ENCODE measurements around the gene MINDY4.
"Not testable (repeated sequence)": the region's sequence is repeated elsewhere in the genome, so short reads cannot be mapped to it uniquely, and the experiment has no call there.

MINDY4 gene

GRCh38 chr7:30824821-30825720 lies 53.9 kb downstream of the MINDY4 start:
- no peak for DNase-seq (ENCODE audit: low read depth)
- no peak for TF ChIP-seq CTCF (conservative IDR thresholded peaks at IDR 0.05; ENCODE audit: low read depth, low read length)
- no peak overlapping the region for H3K4me3 ChIP-seq (ENCODE audit: low read length)

- no peak overlapping the region for H3K4me3 ChIP-seq (ENCODE audit: low read length)
- TF ChIP-seq CTCF (conservative IDR thresholded peaks at IDR 0.05; ENCODE audit: low read depth, low read length): no peak
- no peak for DNase-seq (ENCODE audit: low read depth)
Measured at GRCh38 chr7:30826181-30826580, 55.0 kb downstream of the MINDY4 start.

- no peak for TF ChIP-seq CTCF (conservative IDR thresholded peaks at IDR 0.05; ENCODE audit: low read depth, low read length)
- DNase-seq (ENCODE audit: low read depth): no peak
- H3K4me3 ChIP-seq (ENCODE audit: low read length): no peak overlapping the region
Measured at GRCh38 chr7:30828591-30828990, 57.4 kb downstream of the MINDY4 start.

- DNase-seq (ENCODE audit: low read depth): no peak
- TF ChIP-seq CTCF (conservative IDR thresholded peaks at IDR 0.05; ENCODE audit: low read depth, low read length): no peak
- H3K4me3 ChIP-seq (ENCODE audit: low read length): no peak overlapping the region
Measured at GRCh38 chr7:30829471-30829870, 58.3 kb downstream of the MINDY4 start.

GRCh38 chr7:30831227-30831626 lies 60.0 kb downstream of the MINDY4 start:
- DNase-seq (ENCODE audit: low read depth): no peak
- TF ChIP-seq CTCF (conservative IDR thresholded peaks at IDR 0.05; ENCODE audit: low read depth, low read length): no peak
- no peak overlapping the region for H3K4me3 ChIP-seq (ENCODE audit: low read length)

- no peak overlapping the region for H3K4me3 ChIP-seq (ENCODE audit: low read length)
- DNase-seq (ENCODE audit: low read depth): no peak
- no peak for TF ChIP-seq CTCF (conservative IDR thresholded peaks at IDR 0.05; ENCODE audit: low read depth, low read length)
Measured at GRCh38 chr7:30831936-30832335, 60.7 kb downstream of the MINDY4 start.

- not testable (repeated sequence) for H3K4me3 ChIP-seq (ENCODE audit: low read length); DNase-seq (ENCODE audit: low read depth)
Measured at GRCh38 chr7:30834017-30834674, 62.9 kb downstream of the MINDY4 start.
